GM19351 (cell line): Measurements from ENCODE around the gene PCCA.
"Not testable (repeated sequence)": the region's sequence is repeated elsewhere in the genome, so short reads cannot be mapped to it uniquely, and the experiment has no call there.

Source experiments
- ATAC-seq: cut with Tn5 transposase; IDR thresholded peaks from one replicate; pipeline ENCODE4 v1.9.1; 2021; ENCODE audit warnings: mild to moderate bottlenecking, moderate library complexity; ENCODE audit not compliant: unreplicated experiment

Gene PCCA

DNA sequence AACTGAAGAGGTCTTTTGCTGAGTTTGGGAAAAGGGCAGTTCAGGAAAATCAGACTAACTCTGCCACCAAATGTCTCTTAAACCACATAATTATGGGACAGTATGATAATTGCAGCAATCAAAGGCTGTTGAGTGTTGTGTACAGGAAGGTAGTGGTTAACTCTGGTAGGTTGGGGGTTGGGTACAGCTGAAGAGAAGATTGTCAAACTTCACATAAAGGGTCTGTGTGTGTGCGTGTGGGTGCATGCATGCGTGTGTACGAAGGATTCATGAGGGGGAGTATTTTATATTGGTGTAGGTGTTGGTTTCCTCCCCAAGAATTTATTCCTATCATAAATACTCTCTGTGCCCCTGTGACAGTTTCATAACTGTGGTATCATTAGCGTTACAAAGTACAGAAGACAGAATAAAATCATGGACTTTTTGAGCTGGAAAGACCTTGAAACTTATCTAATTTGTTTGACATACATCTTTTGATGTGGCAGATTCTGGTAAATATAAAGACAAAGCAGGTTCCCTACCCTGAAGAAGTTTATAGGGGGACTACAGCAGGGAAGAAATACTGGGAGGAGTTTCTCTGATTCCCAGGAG lies 94.1 kb downstream of the PCCA start:
- no peak for ATAC-seq

DNA sequence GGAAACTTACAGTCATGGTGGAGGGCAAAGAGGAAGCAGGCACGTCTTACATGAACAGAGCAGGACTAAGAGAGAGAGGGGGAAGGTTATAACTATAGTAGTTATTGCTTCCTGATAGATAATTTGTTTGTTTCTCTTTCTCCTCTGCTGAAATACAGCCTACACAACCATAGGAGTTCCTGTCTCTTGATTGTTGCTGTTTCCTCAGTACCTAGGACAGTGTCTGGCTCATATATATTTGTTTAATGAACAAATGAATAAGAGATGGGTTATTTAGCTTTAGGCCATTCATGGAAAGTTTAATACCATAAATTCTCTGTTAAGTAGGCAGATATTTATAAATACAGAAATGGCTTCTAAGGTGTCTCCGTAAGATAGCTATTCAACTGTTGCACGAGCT lies 95.2 kb downstream of the PCCA start:
- ATAC-seq, result no peak

- ATAC-seq, result no peak
Measured at GRCh38 chr13:100195568-100195967, 106.7 kb downstream of the PCCA start.

DNA sequence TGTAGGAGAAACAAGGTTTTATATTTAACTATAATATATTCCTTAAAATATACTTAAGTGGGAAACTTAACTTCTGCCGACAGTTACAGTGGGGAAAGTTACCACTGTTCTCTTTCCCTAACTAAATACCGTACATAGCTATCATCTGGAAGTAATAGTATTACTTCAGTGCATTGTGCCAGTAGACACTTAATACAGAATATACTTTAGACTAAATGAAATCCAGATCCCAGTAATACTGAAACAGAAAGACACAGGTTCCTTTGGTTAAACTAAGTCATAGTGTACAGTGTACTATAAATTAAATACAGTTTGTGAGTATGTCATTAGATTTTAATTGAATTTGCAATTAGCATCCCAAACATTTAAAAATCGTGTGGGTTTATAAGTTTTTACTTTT lies 107.5 kb downstream of the PCCA start:
- no peak for ATAC-seq

- ATAC-seq, result no peak
Measured at GRCh38 chr13:100197116-100197515, 108.2 kb downstream of the PCCA start.

GRCh38 chr13:100197591-100198365 lies 108.9 kb downstream of the PCCA start:
- no peak for ATAC-seq

- ATAC-seq, result peak; percentile 66
Measured at GRCh38 chr13:100203696-100204367, 114.9 kb downstream of the PCCA start.

DNA sequence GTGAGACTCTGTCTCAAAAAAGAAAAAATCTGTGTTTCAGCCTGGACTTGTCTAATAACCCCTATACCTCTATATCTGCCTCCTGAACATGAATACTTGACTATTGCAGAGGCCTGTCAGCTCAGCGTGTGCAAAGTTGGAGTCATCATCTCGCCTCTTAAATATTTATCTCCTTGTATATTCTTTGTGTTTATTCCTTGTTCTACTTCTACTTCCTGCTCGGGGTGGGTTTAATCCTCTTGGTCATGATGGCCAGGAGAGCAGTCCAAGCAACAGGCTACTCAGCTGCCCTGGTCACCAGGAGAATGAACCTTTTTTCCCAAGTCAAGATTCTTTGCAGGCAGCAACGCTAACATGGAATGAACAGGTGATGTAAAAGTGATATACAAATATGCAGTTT lies 119.1 kb downstream of the PCCA start:
- no peak for ATAC-seq

- no peak for ATAC-seq
Measured at GRCh38 chr13:100208626-100209025, 119.7 kb downstream of the PCCA start.

- no peak for ATAC-seq
Measured at GRCh38 chr13:100209857-100210825, 121.2 kb downstream of the PCCA start.

GRCh38 chr13:100211016-100211710 lies 122.3 kb downstream of the PCCA start:
- ATAC-seq, result no peak

DNA sequence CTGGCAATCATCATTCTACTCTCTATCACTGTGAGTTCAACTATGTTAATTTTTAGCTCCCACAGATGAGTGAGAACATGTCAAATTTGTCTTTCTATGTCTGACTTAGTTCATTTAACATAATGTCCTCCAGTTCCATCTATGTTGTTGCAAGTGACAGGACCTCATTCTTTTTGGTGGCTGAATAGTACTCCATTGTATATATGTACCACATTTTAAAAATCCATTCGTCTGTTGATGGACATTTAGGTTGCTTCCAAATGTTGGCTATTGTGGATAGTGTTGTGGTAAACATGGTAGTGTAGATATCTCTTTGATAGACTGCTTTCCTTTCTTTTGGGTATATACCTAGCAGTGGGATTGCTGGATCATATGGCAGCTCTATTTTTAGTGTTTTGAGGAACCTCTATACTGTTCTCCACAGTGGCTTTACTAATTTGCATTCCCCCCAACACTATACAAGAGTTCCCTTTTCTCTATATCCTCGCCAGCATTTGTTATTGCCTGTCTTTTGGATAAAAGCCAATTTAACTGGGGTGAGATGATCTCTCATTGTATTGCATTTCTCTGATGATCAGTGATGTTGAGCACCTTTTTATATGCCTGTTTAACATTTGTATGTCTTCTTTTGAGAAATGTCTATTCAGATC lies 124.1 kb downstream of the PCCA start:
- no peak for ATAC-seq

DNA sequence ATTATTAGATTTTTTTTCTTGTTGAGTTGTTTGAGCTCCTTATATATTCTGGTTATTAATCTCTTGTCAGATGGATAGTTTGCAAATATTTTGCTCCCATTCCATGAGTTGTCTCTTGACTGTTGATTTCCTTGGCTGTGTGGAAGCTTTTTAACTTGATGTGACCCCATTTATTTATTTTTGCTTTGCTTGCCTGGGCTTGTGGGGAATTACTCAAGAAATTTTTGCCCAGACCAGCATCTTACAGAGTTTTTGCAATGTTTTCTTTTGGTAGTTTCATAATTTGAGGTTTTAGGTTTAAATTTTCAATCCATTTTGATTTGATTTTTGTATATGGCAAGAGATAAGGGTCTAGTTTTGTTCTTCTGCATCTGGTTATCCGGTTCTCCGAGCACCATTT lies 124.7 kb downstream of the PCCA start:
- ATAC-seq, result no peak

DNA sequence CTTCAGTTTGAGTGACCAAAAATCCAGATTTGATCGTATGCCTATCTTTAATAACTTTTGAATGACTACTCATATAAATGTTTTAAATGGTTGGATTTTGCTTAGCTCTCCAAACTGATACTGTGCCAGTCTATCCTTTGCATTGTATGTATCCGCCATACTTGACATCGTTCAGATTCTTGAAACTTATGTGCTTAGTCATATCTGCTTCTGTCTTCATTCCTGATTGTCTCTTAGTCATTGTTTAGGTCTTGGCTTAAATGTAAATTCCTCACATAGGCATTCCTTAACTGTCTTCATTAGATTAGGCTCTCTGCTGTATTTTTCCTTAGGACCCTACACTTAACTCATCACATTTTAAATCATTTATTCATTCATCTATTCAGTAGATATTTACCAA lies 126.0 kb downstream of the PCCA start:
- no peak for ATAC-seq

DNA sequence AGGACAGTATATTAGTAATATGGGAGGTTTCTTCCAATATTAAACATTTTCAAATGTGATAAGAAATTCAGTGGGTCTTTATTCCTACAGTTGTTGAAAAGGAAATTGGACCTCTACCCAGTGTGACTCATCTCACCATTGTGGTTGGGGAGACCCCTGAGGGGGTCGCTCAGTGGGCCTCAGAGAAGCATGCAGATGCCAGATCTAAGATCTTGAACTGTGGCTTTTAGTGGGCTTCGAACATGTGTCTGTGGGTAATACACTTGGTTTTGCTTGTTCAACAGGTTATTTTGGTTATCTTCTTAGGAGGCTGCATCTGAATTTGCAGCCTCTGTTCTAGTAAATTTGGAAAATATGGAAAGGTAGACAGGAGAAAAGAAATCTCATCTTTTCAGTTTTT lies 132.3 kb downstream of the PCCA start:
- ATAC-seq, result no peak

DNA sequence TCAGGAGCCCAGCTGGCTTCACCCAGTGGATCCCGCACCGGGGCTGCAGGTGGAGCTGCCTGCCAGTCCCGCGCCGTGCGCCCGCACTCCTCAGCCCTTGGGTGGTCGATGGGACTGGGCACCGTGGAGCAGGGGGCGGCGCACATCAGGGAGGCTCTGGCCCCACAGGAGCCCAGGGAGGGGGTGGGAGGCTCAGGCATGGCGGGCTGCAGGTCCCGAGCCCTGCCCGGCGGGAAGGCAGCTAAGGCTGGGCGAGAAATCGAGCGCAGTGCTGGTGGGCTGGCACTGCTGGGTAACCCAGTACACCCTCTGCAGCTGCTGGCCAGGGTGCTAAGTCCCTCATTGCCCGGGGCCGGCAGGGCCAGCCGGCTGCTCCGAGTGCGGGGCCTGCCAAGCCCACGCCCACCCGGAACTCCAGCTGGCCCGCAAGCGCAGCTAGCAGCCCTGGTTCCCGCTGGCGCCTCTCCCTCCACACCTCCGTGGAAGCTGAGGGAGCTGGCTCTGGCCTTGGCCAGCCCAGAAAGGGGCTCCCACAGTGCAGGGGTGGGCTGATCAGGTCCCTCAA lies 135.2 kb downstream of the PCCA start:
- ATAC-seq, result not testable (repeated sequence)

DNA sequence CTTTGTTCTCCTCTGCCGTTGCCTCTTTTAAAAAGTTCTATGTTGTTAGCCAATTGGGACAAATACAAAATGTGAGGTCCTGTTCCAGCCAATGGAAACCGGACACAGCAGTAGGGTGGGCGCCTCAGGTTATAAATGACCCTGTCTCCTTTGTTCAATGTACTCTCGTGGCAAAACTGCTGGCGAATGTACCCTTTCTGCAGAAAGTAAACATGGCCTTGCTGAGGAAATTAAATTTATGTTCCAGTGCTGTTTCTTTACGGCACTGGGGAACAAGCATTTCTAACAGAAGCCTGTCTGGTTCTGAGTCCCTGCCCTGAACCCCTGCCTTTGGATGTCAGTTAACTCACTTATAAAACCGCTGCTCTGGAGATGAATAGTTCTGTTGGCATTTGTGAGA lies 140.7 kb downstream of the PCCA start:
- ATAC-seq, result no peak

GRCh38 chr13:100230769-100231149 lies 141.9 kb downstream of the PCCA start:
- ATAC-seq, result no peak

DNA sequence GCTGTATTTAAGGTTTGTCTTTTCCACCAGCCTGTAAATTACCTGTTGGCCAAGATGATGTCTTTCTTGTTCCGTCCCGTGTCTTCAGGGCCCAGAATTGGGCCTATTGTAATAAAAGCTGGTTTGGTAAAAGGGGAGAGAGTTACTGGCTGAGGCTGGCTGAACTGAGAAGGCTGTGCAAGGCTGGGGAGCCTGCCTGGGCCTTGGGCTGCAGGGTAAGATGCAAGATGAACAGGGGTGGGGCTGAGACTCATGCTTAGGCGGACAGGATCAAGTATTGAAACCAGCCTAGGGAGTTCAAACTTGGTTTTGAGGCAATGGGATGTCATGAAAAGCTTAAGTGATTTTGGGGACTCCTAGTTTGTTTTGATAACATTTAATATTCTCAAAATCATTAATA lies 142.3 kb downstream of the PCCA start:
- ATAC-seq, result no peak

GRCh38 chr13:100234006-100234405 lies 145.1 kb downstream of the PCCA start:
- ATAC-seq, result no peak
